Gastroesophageal sphincter (tissue), 4 donors: ENCODE data around the gene SNRNP27. TPM values are rescaled to one million over a fixed set of nuclear protein-coding genes. Genes with fewer than 3 reads are reported as not detected.

ENCODE experiments used
- ATAC-seq: fragments of 150-250 bp; one replicate; pipeline ENCODE4 v1.9.1; 2016; ENCODE audit warnings: mild to moderate bottlenecking, moderate library complexity
- H3K27ac ChIP-seq, 4 donors: fragments of 200-600 bp; sonication (generic) in 3 of 4; 1 replicate in 3 of 4; 2 replicates in 1 of 4; pipeline ENCODE4 v1.5.1; 2016 to 2019
- H3K27me3 ChIP-seq: fragments of 200-600 bp; sonication (generic); one replicate; pipeline ENCODE4 v1.5.1; 2019
- H3K36me3 ChIP-seq, 2 donors: fragments of 200-600 bp; sonication (generic); one replicate each; pipeline ENCODE4 v1.5.1; 2019; ENCODE audit warnings: control low read depth in 1 of 2
- H3K4me1 ChIP-seq, 3 donors: fragments of 200-600 bp; sonication (generic); 1 replicate in 2 of 3; 2 replicates in 1 of 3; pipeline ENCODE4 v1.5.1; 2016 to 2019; ENCODE audit warnings: control low read depth in 2 of 3
- H3K4me3 ChIP-seq, 2 donors: fragments of 200-600 bp; sonication (generic); one replicate each; pipeline ENCODE4 v1.5.1; 2019; ENCODE audit warnings: mild to moderate bottlenecking in 1 of 2, moderate library complexity in 1 of 2
- H3K9me3 ChIP-seq, 3 donors: fragments of 200-600 bp; sonication (generic); one replicate each; pipeline ENCODE4 v1.5.1; 2017 to 2019; ENCODE audit warnings: control low read depth in 2 of 3
- CTCF ChIP-seq, 4 experiments: fragments of 200-600 bp in 2 of 4; fragments of 450-650 bp in 2 of 4; sonication (generic) in 1 of 4; IDR thresholded peaks; one replicate each; pipeline ENCODE4 v1.5.1; 2017 to 2019; ENCODE audit warnings: antibody characterized with exemption in 4 of 4, mild to moderate bottlenecking in 2 of 4, moderate library complexity in 2 of 4
- EP300 ChIP-seq: sonication (generic); formaldehyde crosslinking; IDR thresholded peaks from one replicate; pipeline ENCODE4 v1.6.1; 2017; ENCODE audit warnings: antibody characterized with exemption, mild to moderate bottlenecking
- POLR2A ChIP-seq, 2 donors: fragments of 450-650 bp; IDR thresholded peaks; one replicate each; pipeline ENCODE4 v1.6.1; 2017; ENCODE audit warnings: antibody characterized with exemption in 2 of 2, mild to moderate bottlenecking in 2 of 2, moderate library complexity in 1 of 2
- POLR2AphosphoS5 ChIP-seq: sonication (generic); formaldehyde crosslinking; IDR thresholded peaks from one replicate; pipeline ENCODE4 v1.6.1; 2017; ENCODE audit warnings: antibody characterized with exemption
- WGBS, 2 donors: methylation state at CpG; one replicate each; pipeline ENCODE4 v1.1.5; 2018; ENCODE audit warnings: low coverage in 1 of 2; 5-methylcytosine and 5-hydroxymethylcytosine counted together
- total RNA-seq, 4 donors: library from RNA; depleted of rRNA; stranded (reverse); fragments of >200 nt; gene quantifications; one replicate each; pipeline ENCODE4 v1.1.0, GENCODE V29; 2016

SNRNP27 gene
- total RNA-seq, 4 donors from 2014 or later, result 59.4 to 87.8 (median 75.9) TPM

- H3K36me3 ChIP-seq, result peaks cover 0 to 53% of the 10 kb centered on the region in 2 donors
- peaks cover 5 to 53% (median 7%) of the 10 kb centered on the region in 3 donors for H3K4me1 ChIP-seq
- ATAC-seq, result no peak
- no peaks in the 10 kb centered on the region for H3K9me3 ChIP-seq
- WGBS, 2 donors, result 43% methylated on average over 1 of the region's 1 CpG
- H3K27me3 ChIP-seq, result no peaks in the 10 kb centered on the region
- H3K4me3 ChIP-seq, result no peak overlapping the region
- peak overlapping the region in 2 of 4 donors; percentile 41 to 47 for H3K27ac ChIP-seq
- TF ChIP-seq CTCF (IDR thresholded peaks at IDR 0.05) (no peak), POLR2A (IDR thresholded peaks at IDR 0.05) (no peak), EP300 (no peak), POLR2AphosphoS5 (no peak)
Measured at GRCh38 chr2:69934614-69934908, 40.8 kb downstream of the SNRNP27 start.

- 94% methylated on average over 4 to 5 of the region's 5 CpGs for WGBS, 2 donors
- Histone ChIP-seq H3K4me1 (peaks cover 3 to 48% (median 7%) of the 10 kb centered on the region in 3 donors), H3K9me3 (no peaks in the 10 kb centered on the region), H3K27ac (no peak overlapping the region), H3K27me3 (no peaks in the 10 kb centered on the region), H3K4me3 (no peak overlapping the region), H3K36me3 (peaks cover 0 to 58% of the 10 kb centered on the region in 2 donors)
- TF ChIP-seq POLR2A (IDR thresholded peaks at IDR 0.05) (no peak), POLR2AphosphoS5 (no peak), CTCF (IDR thresholded peaks at IDR 0.05) (no peak), EP300 (no peak)
- ATAC-seq, result no peak
Measured at GRCh38 chr2:69935011-69935410, 41.3 kb downstream of the SNRNP27 start.

- peaks cover 0 to 70% of the 10 kb centered on the region in 2 donors for H3K36me3 ChIP-seq
- TF ChIP-seq POLR2A (IDR thresholded peaks at IDR 0.05) (no peak), CTCF (IDR thresholded peaks at IDR 0.05) (no peak), EP300 (no peak), POLR2AphosphoS5 (no peak)
- no peak overlapping the region for H3K27ac ChIP-seq
- no peak overlapping the region for H3K4me3 ChIP-seq
- no peaks in the 10 kb centered on the region for H3K27me3 ChIP-seq
- ATAC-seq, result no peak
- WGBS, 2 donors, result 70 to 82% methylated on average over 2 to 6 of the region's 11 CpGs
- no peaks in the 10 kb centered on the region for H3K9me3 ChIP-seq
- peaks cover 3 to 37% (median 7%) of the 10 kb centered on the region in 3 donors for H3K4me1 ChIP-seq
Measured at GRCh38 chr2:69936906-69937305, 43.1 kb downstream of the SNRNP27 start.

- no peak for TF ChIP-seq CTCF (IDR thresholded peaks at IDR 0.05)
- no peak for TF ChIP-seq POLR2A (IDR thresholded peaks at IDR 0.05)
- TF ChIP-seq POLR2AphosphoS5, result no peak
- no peak for TF ChIP-seq EP300
- H3K9me3 ChIP-seq, result no peaks in the 10 kb centered on the region
- no peak overlapping the region for H3K4me3 ChIP-seq
- no peak for ATAC-seq
- no peak overlapping the region for H3K27ac ChIP-seq
- peaks cover 3 to 28% (median 7%) of the 10 kb centered on the region in 3 donors for H3K4me1 ChIP-seq
- no peaks in the 10 kb centered on the region for H3K27me3 ChIP-seq
- H3K36me3 ChIP-seq, result peaks cover 0 to 81% of the 10 kb centered on the region in 2 donors
- 92 to 94% methylated on average over 2 to 6 of the region's 14 CpGs for WGBS, 2 donors
Measured at GRCh38 chr2:69937968-69938367, 44.2 kb downstream of the SNRNP27 start.

- H3K36me3 ChIP-seq, result peaks cover 0 to 91% of the 10 kb centered on the region in 2 donors
- no peak for TF ChIP-seq CTCF (IDR thresholded peaks at IDR 0.05)
- H3K27ac ChIP-seq, result no peak overlapping the region
Measured at GRCh38 chr2:69939722-69940121, 46.0 kb downstream of the SNRNP27 start.

More at GRCh38 chr2:69939722-69940121, 46.0 kb downstream of the SNRNP27 start:
- no peak overlapping the region for H3K4me3 ChIP-seq
- H3K4me1 ChIP-seq, result peaks cover 0 to 12% (median 0%) of the 10 kb centered on the region in 3 donors
- no peaks in the 10 kb centered on the region for H3K27me3 ChIP-seq
- WGBS, 2 donors, result 74 to 96% methylated on average over 4 to 13 of the region's 14 CpGs
- no peak for ATAC-seq
- H3K9me3 ChIP-seq, result no peaks in the 10 kb centered on the region
